Stimulated activated CD4-positive, alpha-beta T cell treated with anti-CD3 and anti-CD28 coated beads, Interleukin-4, amount 100 ng/mL, for 4 hours (primary cell): Measurements from ENCODE around the gene OTUB1.

Experiments
- DNase-seq, 2 experiments: peaks; one replicate each; pipeline ENCODE4 v3.0.0-alpha.2; 2020

Gene OTUB1

DNA sequence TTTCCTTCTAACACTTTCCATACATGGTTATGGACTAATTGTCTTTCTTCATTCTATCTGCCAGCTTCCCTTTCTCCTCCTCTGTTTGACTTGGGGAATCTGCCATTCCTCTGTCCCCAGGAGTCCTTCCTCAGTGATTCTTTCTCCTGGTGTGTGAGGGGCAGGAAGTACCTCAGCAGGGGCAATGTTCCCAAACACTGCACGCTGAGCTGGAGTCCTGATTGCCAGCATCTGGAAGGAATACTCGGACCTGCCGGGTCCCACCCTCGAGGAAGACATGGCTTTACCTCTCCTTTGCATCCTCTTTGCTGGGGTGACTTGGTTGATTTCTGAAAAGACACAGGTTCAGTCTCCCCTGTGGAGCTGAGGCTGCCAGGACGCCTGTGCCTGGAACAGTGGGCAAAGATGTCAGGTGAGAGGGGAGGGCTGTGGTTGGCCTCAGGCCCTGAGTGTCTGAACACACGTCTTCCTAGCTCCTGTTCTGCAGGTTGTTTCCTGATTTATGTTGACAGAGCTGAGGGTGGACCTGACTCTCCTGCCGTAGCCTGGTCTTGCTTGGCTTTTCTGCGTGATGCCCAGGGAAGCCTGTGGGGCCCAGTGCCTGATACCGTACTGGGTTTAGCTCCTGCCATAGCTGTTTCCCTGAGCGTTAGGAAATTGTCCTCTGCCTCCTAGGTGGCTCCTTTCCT lies 7.5 kb upstream of the OTUB1 start:
- DNase-seq: no peak

DNA sequence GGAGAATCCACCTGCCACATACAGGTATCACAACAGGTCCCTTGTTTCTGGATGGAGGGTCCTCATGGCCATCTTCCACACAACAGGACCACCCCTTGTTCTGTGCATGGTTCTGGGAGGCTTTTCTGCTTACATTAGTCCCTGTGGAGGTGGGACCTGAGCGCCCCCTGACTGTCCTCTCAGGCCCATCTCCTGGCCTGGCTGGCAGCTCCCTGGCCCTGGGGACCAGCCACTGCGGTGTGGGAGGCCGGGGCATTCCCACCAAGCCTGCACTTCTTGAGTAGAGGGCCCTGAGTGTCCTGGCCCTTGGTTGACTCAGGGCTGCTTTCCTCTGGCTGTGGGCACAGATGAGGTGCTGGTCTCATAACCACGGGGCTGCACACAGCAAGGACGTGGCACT lies 6.8 kb upstream of the OTUB1 start:
- no peak for DNase-seq

DNA sequence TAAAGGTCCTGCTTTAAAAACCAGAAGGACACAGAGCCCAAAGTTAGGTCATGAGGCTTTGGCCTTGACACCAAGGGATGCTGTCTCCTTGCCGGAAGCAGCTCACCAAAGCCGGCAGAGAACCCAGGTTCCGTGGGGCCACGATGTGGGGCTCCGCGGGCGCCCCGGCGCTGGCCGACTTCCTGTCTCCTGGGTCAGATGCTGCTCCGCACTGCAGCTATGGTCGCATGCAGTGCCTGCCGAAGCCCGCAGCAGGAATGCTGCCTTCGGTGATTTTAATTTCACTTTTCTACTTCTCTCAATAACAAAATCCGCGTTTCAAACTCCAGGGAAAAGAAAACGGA lies 454 bp upstream of the OTUB1 start:
- DNase-seq: peak; percentile 61 to 63

DNA sequence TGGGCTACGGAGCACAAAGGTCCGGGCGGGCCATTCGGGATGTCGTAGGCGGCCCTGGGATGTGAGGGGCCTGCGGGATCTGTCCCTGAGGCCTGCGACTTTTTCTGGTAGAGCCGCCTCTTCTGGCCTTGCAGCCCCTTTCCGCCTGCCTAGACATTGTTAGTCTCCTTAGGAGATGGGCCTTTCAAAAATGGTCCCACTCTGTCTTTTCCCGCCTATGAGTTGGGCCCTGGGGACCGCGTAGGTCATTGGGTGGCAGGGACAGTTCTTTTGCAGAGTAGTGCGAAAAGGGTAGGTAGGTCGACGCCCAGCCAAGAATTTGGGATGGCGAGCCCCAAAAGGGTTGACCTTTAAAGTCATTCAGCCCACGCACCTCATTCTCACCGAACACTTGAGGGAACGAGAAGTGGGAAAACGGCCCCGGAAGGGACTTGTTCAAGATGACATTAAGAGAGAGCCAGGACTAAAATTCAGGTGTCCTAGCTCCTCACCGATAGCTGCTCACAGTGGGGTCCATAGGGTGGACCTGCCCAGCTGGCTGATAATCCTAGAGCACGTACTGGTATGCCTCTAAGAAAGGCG lies 785 bp downstream of the OTUB1 start:
- no peak for DNase-seq

DNA sequence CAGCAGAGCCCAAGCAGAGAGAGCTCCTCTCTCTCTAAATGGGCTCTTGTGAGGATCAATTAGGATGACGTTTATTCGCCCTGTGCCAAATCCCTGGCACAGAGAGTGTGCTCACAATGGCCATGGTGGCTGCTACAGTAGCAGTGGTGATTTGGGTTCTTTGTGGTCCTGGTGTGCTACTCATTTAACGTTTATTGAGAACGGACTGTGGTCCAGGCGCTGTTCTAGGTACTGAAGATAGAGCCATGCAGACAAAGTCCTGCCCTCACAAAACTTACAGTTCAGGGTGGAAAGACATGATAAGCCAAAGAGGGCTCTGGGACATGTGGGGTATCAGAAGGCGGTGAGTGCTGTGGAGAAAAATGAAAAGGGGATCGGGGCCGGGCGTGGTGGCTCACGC lies 5.3 kb downstream of the OTUB1 start:
- no peak for DNase-seq

DNA sequence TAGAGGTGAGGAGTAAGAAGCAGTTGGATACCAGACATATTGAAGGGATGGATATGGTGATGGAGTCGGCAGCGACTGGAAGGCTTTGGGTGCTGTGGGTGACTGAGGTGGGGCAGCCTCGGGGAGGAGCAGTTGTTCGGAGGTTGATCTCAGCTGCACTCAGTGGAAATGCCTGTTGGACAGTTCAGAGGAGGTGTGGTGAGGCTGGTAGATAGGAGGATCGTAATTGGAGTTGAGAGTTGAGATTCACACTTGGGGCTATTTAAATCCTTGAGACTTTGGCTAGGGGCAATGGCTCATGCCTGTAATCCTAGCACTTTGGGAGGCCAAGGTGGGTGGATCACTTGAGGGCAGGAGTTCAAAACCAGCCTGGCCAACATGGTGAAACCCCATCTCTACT lies 6.9 kb downstream of the OTUB1 start:
- DNase-seq: no peak

DNA sequence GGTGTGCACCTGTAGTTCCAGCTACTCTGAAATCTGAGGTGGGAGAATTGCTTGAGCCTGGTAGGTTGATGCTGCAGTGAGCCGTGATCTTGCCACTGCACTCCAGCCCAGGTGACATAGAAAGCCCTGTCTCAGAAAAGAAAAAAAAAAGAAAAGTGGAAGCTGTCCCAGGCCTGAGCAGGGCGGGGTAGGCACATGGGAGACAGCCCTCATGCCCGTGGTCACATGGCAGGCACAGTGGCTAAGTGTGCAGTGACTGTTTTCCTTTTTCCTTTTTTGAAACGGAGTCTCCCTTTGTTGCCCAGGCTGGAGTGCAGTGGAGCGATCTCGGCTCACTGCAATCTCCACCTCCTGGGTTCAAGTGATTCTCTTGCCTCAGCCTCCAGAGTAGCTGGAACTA lies 7.8 kb downstream of the OTUB1 start:
- DNase-seq: no peak

DNA sequence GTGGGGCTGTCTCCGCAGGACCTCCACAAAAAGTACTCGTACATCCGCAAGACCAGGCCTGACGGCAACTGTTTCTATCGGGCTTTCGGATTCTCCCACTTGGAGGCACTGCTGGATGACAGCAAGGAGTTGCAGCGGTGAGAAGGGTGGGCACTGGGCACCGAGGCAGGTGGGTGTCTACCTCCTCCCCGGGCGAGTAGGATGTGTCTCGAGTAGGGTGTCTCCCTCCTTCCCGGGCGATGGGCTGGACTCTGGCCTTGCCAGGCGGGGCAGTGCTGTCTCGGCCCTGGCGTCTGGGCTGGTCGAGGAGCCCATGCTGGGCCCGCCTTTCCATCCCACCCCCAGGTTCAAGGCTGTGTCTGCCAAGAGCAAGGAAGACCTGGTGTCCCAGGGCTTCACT lies 10.3 kb downstream of the OTUB1 start:
- DNase-seq: no peak

DNA sequence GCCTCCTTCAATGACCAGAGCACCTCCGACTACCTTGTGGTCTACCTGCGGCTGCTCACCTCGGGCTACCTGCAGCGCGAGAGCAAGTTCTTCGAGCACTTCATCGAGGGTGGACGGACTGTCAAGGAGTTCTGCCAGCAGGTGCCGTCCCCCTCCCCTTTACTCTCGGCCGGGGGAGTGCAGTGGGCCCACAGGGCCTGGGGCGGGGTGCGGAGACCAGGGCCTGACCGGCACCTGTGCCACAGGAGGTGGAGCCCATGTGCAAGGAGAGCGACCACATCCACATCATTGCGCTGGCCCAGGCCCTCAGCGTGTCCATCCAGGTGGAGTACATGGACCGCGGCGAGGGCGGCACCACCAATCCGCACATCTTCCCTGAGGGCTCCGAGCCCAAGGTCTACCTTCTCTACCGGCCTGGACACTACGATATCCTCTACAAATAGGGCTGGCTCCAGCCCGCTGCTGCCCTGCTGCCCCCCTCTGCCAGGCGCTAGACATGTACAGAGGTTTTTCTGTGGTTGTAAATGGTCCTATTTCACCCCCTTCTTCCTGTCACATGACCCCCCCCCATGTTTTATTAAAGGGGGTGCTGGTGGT lies 11.0 kb downstream of the OTUB1 start:
- no peak for DNase-seq

DNA sequence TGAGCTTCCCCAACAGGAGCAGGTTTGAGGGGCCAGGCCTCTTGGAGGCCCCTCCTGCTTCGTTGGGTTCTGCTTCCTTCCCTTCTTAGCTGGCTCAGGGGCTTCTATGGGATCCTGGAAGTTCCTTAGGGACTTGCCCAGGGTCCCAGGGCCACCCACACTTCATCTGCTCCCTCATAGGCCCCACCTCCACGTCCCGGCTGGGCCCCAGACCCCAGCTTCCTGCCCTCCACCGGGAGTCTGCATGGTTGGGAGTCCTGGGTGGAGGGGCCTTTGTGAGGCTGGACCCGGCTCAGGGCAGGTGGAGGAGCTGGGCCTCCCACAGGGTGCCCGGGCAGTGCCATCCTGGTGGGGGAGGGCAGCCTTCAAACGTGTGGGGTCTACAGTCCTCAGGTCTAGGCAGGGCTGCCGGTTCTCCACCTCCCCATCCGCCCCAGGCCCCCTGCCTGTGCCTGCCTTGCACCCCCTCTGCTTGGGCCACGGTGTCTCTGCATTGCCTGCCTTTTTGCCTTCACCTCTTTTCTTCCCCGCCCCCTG lies 11.6 kb downstream of the OTUB1 start:
- no peak for DNase-seq

DNA sequence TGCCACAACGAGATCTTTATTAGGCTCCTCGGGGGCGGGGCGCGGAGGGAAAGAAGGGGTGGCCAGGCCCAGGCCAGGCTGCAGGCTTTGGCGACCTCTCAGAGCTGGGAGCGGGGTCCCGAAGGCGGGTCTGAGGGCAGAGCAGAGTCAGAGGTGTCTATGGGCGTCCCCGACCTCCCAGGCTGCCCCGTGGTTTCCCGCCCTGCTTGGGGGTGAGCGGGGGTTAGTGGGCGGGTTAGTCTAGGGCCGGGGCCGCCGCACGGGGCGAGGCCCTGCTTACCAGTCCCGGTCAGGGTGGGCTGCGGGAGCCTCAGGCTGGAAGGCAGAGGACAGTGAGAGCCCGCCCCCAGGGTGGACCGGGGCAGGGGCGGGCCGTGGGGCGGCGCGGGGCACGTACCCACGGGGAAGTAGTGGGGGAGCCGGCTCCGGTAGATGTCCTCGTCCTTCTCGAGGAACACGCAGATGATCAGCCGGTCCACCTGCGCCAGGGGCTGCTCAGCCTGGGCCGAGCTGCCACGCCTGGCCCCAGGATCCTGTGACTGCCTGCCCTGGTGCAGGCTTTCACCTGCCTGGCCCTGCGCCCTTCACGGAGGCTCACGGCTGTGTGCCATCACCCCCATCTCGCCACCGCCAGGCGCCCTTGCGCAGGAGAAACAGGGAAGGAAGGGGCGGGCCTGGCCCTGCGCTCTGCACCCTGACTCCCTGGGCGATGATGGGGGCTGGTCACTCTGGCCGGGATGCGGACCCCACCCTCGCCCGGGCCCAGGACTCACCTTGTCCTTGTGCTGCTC lies 12.5 kb downstream of the OTUB1 start:
- DNase-seq: no peak

DNA sequence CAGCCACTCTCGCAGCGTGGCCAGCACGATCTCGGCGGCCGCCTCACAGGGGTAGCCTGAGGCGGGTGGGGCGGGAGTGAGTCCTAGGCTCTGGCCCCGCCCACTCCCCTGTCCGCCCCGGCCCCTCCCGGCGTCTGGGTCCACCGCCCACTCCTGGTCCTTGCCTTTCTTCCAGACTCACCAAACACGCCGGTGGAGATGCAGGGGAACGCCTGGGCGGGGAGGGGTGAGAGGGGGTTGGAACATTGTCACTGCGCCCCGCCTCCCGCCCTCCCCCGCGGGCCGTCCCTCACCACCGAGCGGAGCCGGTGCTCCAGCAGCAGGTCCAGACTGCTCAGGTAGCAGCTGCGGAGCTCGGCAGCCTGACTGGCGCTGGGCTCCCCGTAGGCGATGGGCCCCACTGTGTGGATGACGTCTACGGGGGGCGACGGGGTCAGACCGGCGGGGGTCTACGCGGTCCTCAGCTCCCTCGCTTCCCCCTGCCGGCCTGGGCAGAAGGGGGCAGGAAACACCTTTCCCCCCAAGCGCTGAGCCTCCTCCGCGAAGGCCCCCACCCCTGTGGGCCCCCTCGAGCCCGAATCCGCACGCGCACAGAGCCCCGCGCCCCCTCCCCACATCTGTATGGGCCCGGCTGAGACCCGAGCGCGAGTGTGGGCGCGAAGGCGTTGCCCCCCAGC lies 13.2 kb downstream of the OTUB1 start:
- peak; percentile 63 to 69 for DNase-seq

DNA sequence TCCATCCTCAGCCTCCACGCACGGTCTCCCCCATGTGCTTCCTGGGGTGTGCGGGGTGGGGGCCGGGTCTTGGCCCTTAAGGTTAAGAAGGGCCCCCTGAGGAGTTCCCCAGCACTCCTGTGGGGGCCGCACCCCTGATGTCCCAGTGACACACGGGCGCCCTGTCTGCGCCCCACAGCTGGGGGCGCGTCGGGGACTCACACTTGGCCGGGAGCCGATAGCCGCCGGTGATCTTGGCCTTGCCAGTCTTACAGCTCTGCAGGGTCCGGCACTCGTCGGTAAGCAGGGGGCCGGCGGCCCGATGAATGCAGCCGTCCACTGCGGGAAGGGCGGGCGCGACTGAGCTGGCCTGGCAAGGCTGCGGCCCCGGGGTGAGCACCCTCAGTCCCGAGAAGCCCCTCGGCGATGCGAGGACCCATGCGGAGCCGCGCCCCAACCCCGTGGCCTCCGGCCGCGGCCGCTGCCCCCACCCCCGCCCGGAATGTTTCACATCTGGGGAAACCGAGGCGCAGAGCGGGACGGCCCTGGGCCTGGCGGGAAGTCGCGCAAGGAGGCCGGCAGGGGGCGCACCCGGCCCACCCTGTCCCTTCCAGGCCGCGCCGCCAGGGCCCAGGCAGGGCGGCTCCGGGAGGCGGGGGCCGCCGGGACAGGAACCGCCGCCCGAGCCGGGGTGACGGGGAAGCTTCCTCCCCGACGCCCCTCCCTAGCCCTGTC lies 13.9 kb downstream of the OTUB1 start:
- DNase-seq: peak; percentile 58 to 74

DNA sequence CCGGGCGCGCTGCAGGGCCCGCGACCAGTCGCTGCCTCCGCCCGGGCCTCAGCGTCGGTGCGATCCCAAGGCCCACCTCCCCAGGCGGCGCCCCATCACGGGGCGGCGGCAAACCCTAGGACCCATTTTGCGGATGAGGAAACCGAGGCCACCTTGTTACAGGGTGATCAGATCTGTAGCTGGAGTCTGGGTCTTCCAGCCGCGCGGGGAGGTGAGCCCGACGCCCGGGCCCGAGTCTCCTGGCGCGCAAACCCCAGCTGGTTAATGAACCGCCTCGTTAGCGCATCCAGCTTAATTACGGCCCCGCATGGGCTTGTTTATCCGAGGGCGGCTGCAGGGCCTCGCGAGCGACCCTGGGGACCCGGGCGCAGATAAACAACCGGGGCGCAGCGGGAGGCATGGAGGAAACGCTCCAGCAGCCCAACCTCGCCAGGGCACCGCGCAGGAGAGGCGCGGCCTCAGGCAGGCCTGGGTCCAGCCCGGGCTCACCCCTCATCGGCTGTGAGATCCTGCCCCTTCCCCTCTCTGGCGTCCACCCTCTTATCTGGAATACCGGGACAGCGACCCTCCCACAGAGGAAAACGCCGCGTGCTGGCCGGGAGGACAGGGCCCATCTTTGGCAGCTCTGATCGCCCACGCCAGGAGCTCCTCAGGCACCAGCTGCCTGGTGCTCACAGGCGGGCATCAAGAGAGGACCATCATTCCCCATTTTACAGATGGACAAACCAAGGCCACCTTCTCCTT lies 14.7 kb downstream of the OTUB1 start:
- no peak for DNase-seq

DNA sequence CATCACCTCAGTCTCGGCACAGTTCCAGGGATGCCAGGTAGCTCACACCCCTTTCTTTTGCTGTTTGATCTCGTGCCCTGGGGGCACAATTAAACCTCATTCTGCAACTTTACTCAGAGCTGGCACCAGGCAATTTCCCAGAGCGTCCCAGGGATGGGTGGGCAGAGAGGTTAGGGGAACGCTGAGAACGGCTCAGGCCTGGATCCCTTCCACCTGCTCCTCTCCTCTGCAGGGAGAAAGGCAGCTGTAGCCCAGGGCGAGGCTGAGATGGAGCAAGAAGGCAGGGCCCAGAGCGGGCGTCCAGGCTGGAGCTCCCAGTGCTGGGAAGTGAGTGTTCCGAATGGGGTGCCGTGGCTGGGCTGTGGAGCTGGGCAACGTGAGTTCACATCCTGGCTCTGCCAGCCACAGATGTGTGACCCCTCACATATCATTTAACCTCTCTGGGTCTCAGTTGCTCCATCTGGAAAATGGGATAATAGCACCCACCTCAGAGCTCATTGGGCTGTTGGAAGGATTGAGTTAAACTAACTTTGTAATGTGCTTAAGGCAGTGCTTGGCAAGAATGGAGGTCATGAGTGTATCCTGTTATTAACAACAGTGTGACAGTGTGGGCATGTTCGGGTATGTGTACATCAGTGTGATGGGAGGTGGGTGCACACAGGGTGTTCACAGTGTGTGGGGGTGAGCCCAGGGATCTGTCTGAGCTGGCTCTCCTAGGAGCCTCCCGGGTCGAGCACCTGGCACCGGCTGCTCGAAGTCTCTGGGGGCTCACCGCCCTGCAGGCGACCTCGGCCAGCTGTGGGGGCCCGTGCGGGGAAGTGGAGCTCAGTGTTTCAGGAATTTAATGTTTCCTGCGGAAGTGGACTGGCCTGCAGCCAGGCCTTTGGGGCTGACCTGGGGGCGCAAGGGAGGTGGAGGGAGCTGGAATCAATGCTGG lies 15.5 kb downstream of the OTUB1 start:
- DNase-seq: no peak

DNA sequence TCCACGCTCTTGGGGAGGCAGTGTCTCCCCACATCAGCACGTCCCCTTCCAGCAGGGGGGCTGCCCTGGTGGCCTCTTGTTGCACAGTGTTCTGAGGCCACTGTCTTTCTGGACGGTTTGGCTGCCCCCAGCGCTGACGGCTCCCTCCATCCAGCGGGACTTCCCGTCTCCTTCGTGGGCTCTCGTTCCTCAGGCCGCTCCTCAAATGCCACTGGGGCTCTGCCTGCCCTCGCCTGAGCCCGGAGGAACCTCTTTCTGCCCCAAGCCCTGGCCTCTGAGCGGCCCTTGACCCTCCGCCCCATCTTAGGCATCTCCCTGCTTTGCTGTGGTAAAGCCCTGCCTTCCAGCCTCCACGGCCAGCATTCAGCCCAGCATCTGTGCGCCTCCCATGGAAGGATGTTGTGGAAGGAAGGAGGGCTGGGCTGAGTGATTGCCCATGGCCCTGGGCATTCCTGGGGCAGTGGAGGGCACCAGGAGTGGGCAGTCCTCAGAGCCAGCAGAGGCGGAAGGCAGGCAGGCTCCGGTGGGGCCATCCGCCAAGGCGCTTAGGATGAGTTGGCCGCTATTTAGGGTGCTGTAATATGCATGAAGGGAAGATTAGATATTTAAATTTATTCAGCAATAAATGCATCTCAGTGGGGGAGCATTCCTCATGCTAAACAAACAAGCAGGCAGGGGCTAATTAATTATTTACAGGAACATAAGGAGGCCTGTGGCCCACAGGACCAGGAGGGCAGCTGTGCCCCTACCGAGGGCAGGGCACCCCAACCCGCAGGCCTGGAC lies 17.8 kb downstream of the OTUB1 start:
- no peak for DNase-seq

DNA sequence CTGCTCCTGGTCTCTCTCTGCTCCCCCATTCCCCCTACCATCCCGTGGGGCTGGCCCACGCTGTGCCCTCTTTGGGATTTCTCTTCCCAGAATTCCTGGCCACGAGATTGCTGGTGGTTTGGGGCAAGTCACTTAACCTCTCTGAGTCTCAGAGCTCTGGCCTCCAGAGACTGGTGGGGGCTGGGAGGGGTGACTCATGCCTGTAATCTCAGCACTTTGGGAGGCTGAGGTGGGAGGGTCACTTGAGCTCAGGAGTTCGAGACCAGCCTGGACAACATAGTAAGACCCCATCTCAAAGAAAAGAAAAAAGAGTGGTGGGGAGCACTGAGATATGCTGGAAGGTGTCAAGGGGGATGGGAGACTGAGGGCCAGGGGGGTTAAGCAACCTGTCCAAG lies 18.3 kb downstream of the OTUB1 start:
- DNase-seq: no peak

DNA sequence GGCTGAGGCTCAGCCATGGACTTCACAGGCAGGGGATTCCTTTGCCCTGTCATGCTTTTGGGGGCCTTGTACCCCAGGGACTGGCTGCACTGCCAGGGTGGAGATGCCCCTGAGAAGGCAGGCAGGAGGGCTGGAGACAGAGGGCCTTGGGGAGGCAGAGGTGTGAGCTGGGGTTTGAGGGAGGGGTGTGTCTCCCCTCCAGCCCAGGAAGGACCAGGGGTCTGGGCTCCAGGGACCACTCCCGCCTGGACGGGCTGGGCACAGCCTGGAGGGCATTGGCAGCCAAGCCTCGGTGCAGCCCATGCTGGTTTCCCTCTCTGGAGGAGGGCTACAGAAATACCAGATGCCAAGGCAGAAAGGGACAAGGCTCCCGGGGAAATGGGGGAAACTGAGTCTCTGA lies 19.5 kb downstream of the OTUB1 start:
- no peak for DNase-seq

DNA sequence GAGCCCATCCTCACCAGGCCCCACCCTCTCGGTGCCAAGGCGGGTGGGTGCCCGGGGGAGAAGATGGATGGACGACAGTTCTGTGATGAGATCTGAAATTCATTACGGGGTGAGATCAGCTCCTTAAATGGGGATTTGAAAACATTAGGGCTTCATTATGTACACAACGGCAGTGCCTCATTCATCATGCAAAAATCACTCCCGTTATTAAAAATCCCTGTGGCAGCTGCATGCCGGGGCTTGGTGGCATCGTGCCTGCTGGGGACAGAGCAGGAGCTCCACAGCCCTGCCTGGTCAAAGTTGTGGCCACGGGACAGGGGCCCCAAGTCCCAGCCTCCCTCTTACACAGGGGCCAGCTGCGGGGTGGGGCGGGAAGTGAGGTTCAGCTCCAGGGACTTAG lies 20.2 kb downstream of the OTUB1 start:
- no peak for DNase-seq

DNA sequence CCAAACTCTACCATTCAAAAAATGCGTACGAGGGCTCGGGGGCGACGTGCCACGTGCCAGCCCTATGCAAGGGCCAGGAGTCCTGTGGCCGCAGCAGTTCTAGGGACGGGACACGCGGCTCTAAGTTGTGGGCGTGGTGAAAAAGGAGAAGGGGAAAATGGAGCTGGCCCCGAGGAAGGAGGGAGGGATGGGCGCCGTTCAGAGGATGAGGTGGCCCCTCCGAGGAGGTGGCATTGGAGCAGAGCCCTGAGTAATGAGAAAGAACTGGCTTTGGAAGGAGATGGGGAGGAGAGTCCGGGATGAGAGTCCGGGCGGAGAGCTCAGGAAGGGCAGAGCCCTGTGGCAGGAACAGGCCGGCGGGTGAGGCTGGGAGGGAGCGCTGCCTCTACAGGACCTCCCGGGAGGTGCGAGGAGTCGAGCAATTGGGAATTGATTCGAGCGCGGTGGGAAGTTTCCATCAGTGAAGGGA lies 21.0 kb downstream of the OTUB1 start:
- no peak for DNase-seq
